Parathyroid adenoma (tissue), 2 donors: ENCODE measurements around the gene CYP1A1.

Experiments
- H2AFZ ChIP-seq: fragments of 300-600 bp; sonication (generic); one replicate; pipeline ENCODE4 v1.7.0; 2017; ENCODE audit warnings: antibody characterized with exemption, mild to moderate bottlenecking
- H3K27ac ChIP-seq: fragments of 300-600 bp; sonication (generic); one replicate; pipeline ENCODE4 v1.7.0; 2017
- H3K27me3 ChIP-seq: fragments of 300-600 bp; sonication (generic); one replicate; pipeline ENCODE4 v1.7.0; 2017; ENCODE audit warnings: low read length; ENCODE audit not compliant: control insufficient read depth, insufficient read depth
- H3K36me3 ChIP-seq: fragments of 300-600 bp; sonication (generic); one replicate; pipeline ENCODE4 v1.7.0; 2017; ENCODE audit warnings: low read length; ENCODE audit not compliant: control insufficient read depth, insufficient read depth
- H3K4me1 ChIP-seq: fragments of 300-600 bp; sonication (generic); one replicate; pipeline ENCODE4 v1.7.0; 2017; ENCODE audit warnings: control low read depth
- H3K4me2 ChIP-seq: fragments of 300-600 bp; sonication (generic); one replicate; pipeline ENCODE4 v1.7.0; 2017; ENCODE audit warnings: low read length
- H3K4me3 ChIP-seq: fragments of 300-600 bp; sonication (generic); one replicate; pipeline ENCODE4 v1.7.0; 2017; ENCODE audit warnings: low read depth, low read length
- H3K79me2 ChIP-seq: fragments of 300-600 bp; sonication (generic); one replicate; pipeline ENCODE4 v1.7.0; 2017; ENCODE audit warnings: control low read depth
- H3K9ac ChIP-seq: fragments of 300-600 bp; sonication (generic); one replicate; pipeline ENCODE4 v1.7.0; 2017; ENCODE audit warnings: mild to moderate bottlenecking
- H3K9me3 ChIP-seq: fragments of 300-600 bp; sonication (generic); one replicate; pipeline ENCODE4 v1.7.0; 2017; ENCODE audit warnings: low read length; ENCODE audit not compliant: control insufficient read depth
- TF ChIP-seq, protein P1 (sequence below): fragments of 300-600 bp; sonication (generic); IDR thresholded peaks from one replicate; pipeline ENCODE4 v1.7.0; 2017; ENCODE audit warnings: antibody characterized with exemption, mild to moderate bottlenecking
- donor health status: primary hyperparathyroidism.

Gene CYP1A1

DNA sequence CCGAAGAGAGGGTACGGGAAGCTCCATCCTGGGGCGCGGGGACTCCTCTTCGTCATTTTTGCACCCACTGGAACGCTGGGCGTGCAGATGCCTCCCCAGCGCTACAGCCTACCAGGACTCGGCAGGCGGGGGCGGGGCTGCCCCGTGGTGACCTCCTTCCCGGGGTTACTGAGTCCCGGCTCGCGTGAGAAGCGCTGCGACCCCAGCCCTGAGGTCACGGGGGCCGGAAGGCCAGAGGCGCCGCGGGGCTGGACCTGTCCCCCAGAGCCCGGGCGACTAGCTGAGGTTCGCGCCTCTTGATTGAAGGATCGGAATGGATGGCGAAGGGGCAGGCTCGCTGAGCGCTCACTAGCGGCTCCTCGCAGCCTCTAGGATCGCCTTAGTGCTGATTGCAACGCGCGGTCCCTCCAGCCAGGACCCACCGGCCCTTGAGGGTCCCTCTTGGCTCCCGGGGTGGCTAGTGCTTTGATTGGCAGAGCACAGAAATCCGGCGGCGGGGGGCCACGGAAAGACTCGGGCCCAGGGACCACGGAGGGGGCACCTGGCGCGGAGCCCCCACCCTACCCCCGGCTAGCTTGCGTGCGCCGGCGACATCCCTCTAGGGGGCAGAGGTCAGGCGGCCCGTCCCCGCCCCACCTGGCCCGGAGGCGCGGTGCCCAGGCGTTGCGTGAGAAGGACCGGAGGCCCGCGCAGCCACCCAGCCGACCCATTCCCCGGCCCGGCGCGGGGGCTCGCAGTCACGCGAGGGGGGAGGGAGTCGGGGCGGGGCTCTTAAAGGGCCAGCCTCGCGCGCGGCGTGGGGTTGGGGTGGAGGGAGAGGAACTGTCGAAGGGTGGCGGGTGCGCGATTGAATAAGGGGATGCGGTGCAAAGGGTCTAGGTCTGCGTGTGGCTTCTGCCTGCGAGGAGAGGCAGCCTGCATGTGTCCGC, 781 bp upstream of the CYP1A1 start:
- H3K9ac ChIP-seq = no peak overlapping the region
- H3K27ac ChIP-seq = no peak overlapping the region
- TF ChIP-seq, protein P1, sequence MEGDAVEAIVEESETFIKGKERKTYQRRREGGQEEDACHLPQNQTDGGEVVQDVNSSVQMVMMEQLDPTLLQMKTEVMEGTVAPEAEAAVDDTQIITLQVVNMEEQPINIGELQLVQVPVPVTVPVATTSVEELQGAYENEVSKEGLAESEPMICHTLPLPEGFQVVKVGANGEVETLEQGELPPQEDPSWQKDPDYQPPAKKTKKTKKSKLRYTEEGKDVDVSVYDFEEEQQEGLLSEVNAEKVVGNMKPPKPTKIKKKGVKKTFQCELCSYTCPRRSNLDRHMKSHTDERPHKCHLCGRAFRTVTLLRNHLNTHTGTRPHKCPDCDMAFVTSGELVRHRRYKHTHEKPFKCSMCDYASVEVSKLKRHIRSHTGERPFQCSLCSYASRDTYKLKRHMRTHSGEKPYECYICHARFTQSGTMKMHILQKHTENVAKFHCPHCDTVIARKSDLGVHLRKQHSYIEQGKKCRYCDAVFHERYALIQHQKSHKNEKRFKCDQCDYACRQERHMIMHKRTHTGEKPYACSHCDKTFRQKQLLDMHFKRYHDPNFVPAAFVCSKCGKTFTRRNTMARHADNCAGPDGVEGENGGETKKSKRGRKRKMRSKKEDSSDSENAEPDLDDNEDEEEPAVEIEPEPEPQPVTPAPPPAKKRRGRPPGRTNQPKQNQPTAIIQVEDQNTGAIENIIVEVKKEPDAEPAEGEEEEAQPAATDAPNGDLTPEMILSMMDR = no peak

DNA sequence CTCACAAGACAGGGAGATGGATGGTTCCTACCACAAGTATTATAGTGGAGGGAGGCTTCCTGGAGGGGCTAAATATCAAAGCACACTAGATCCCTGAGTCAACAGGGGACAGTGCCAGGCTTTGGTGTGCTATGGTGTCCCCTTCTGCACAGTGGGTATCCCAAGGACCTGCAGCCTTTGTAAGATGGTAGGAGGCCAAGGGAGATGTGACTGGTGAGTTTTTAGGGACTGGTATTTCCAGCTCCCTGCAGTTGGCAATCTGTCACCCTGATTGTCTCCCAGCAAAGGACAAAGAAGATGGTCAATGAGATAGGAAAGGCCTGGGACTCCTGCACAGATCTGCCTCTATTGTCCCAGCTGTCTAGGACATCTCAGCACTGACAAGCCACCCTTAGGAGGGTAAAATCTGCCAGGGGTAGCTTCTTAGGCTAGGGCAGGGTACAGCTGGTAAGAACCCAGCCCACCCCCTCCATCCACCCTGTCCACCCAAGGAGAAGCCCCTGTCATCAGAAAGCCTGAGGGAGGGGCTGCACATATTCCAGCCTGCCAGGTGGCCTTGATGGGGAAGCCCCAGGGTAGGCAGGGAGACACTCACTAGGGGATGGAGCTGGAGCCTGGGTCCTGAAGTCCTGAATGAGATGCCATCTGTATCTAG, 631 bp downstream of the CYP1A1 start:
- Histone ChIP-seq H3K9me3 (no peaks in the 10 kb centered on the region), H3K4me1 (no peaks in the 10 kb centered on the region), H3K27ac (no peak overlapping the region), H3K27me3 (no peaks in the 10 kb centered on the region), H3K36me3 (no peaks in the 10 kb centered on the region), H3K9ac (no peak overlapping the region), H3K4me3 (no peak overlapping the region), H3K79me2 (no peaks in the 10 kb centered on the region), H3K4me2 (no peak overlapping the region), H2AFZ (no peak overlapping the region)
- TF ChIP-seq, protein P1 = no peak

More for the DNA sequence above, 781 bp upstream of the CYP1A1 start:
- H3K36me3 ChIP-seq = no peaks in the 10 kb centered on the region
- H3K27me3 ChIP-seq = no peaks in the 10 kb centered on the region
- H3K4me3 ChIP-seq = peak overlapping the region; percentile 40
- no peaks in the 10 kb centered on the region for H3K79me2 ChIP-seq
- no peaks in the 10 kb centered on the region for H3K9me3 ChIP-seq
- H3K4me1 ChIP-seq = no peaks in the 10 kb centered on the region
- H2AFZ ChIP-seq = peak overlapping the region; percentile 80
- peak overlapping the region; percentile 81 for H3K4me2 ChIP-seq

DNA sequence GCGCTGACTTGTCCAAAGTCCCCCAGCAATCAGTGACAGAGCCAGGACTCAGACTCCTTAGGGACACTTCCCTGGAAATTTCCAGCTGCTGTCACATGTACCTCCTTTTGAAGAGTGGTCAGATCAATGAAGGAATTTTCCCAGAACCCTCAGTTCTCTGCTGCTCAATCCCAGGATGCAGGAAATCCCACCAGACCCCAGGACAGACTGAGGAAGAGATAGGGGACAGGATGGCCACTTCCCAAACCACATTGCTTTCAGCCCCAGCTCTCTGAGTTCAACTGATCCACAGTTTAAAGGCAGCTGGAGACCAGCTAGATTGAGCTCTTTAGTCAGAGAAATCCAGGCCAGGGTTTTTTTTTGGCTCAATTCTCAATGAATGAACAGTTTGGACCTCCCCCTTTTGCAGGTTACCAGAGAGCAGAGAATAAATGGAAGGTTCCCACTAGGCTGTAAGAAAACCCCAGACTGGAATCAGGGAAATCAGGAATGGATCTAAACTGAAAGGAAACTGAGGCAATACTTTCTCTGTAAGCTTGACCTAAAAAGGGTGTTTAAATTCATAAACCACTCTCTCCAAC, 1.5 kb downstream of the CYP1A1 start:
- H3K9me3 ChIP-seq = no peaks in the 10 kb centered on the region
- H3K79me2 ChIP-seq = no peaks in the 10 kb centered on the region
- no peaks in the 10 kb centered on the region for H3K27me3 ChIP-seq
- H2AFZ ChIP-seq = no peak overlapping the region
- H3K4me3 ChIP-seq = no peak overlapping the region
- no peak overlapping the region for H3K4me2 ChIP-seq
- no peaks in the 10 kb centered on the region for H3K4me1 ChIP-seq
- no peak overlapping the region for H3K9ac ChIP-seq
- no peaks in the 10 kb centered on the region for H3K36me3 ChIP-seq
- H3K27ac ChIP-seq = no peak overlapping the region
- TF ChIP-seq, protein P1 = no peak

DNA sequence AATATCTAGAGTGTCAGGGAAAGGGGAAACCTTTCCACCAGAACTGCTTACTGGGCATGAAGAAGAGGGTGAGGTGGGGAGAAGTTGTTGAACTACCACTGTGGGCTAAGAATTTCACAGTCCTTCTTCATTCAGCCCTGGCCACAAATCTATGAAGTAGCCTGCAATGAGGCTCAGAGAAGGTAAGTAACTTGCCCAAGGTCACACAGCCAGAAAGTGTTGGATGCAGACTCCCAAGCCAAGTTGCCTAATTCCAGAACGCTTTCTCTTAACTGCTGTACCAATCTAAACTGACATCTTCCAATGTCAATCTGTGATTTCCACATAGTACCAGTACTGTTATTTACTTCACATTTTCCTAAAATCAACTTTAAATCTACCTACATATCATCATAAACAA, 2.1 kb downstream of the CYP1A1 start:
- H3K4me2 ChIP-seq = no peak overlapping the region
- no peaks in the 10 kb centered on the region for H3K9me3 ChIP-seq
- no peak overlapping the region for H2AFZ ChIP-seq
- H3K27me3 ChIP-seq = no peaks in the 10 kb centered on the region
- H3K4me1 ChIP-seq = no peaks in the 10 kb centered on the region
- H3K9ac ChIP-seq = no peak overlapping the region
- no peaks in the 10 kb centered on the region for H3K36me3 ChIP-seq
- TF ChIP-seq, protein P1 = no peak
- no peaks in the 10 kb centered on the region for H3K79me2 ChIP-seq
- H3K27ac ChIP-seq = no peak overlapping the region
- no peak overlapping the region for H3K4me3 ChIP-seq
